ENCODE measurements around the gene MXI1. TPM values are rescaled to one million over a fixed set of nuclear protein-coding genes. Genes with fewer than 3 reads are reported as not detected.

MXI1 gene
- 48.1 TPM for total RNA-seq (ENCODE audit: unreplicated experiment)
- long read RNA-seq, partial matches to known transcripts, result 0 of 3 reads
- long read RNA-seq, other reads (novel, unspliced or antisense), result 1 of 3 reads

DNA sequence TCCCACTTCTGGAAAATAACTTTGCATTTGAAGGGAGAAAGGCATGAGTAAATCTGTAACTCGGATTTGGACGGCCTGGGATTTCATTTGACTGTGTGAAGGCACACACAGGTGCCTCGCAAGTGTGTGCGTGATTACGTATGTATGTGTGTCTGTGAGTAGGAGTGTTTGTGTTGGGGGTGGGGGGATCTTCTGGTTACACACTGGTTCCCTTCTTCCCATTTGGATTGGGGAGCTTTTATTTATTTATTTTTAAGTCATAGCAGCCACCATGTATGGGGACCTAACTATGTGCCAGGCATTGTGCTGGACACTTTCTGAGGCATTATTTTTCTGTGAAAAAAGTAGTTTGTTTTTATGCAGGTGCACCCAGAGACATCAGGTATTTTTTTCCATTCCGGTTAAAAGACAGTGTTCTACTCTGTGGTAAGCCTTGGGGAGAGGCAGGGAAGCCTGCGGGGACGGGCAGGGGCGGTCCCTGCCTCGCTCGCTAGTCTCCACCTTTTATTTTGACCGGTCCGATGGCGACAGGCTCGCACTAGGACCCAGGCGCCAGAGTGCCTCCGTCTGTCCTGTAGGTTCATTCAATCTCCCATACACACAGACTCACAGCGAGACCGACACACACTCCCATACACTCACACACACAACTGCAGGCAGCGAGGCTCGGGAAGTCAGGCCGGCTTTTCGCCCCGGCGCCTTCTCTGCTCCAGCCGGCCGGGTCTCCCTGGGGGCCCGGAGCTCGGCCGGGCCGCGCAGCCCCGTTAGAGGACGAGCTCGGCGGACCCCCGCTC, at the start of gene MXI1:
Gene MXI1 (plus strand): TSS at position 595 of the 794 bp plus-strand sequence. CDS start 204 bp downstream, outside the sequence.
- peak within 1 kb of the TSS; percentile 94 for H3K27ac Mint-ChIP-seq (ENCODE audit: unreplicated experiment)
- H3K4me1 Mint-ChIP-seq (ENCODE audit: low read depth, unreplicated experiment), result peaks cover 11% of the 10 kb centered on the region
- peaks cover 24% of the 10 kb centered on the region for H3K9me3 Mint-ChIP-seq (ENCODE audit: unreplicated experiment)
- H3K27me3 Mint-ChIP-seq (ENCODE audit: unreplicated experiment), result peaks cover 27% of the 10 kb centered on the region
- TF ChIP-seq, protein P1, sequence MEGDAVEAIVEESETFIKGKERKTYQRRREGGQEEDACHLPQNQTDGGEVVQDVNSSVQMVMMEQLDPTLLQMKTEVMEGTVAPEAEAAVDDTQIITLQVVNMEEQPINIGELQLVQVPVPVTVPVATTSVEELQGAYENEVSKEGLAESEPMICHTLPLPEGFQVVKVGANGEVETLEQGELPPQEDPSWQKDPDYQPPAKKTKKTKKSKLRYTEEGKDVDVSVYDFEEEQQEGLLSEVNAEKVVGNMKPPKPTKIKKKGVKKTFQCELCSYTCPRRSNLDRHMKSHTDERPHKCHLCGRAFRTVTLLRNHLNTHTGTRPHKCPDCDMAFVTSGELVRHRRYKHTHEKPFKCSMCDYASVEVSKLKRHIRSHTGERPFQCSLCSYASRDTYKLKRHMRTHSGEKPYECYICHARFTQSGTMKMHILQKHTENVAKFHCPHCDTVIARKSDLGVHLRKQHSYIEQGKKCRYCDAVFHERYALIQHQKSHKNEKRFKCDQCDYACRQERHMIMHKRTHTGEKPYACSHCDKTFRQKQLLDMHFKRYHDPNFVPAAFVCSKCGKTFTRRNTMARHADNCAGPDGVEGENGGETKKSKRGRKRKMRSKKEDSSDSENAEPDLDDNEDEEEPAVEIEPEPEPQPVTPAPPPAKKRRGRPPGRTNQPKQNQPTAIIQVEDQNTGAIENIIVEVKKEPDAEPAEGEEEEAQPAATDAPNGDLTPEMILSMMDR (IDR thresholded peaks at IDR 0.05; ENCODE audit: partially characterized antibody, unreplicated experiment), result no peak
- no peaks in the 10 kb centered on the region for H3K36me3 Mint-ChIP-seq (ENCODE audit: unreplicated experiment)
- DNase-seq, result peak; percentile 79
- H3K4me3 Mint-ChIP-seq (ENCODE audit: unreplicated experiment), result peak within 1 kb of the TSS; percentile 97

DNA sequence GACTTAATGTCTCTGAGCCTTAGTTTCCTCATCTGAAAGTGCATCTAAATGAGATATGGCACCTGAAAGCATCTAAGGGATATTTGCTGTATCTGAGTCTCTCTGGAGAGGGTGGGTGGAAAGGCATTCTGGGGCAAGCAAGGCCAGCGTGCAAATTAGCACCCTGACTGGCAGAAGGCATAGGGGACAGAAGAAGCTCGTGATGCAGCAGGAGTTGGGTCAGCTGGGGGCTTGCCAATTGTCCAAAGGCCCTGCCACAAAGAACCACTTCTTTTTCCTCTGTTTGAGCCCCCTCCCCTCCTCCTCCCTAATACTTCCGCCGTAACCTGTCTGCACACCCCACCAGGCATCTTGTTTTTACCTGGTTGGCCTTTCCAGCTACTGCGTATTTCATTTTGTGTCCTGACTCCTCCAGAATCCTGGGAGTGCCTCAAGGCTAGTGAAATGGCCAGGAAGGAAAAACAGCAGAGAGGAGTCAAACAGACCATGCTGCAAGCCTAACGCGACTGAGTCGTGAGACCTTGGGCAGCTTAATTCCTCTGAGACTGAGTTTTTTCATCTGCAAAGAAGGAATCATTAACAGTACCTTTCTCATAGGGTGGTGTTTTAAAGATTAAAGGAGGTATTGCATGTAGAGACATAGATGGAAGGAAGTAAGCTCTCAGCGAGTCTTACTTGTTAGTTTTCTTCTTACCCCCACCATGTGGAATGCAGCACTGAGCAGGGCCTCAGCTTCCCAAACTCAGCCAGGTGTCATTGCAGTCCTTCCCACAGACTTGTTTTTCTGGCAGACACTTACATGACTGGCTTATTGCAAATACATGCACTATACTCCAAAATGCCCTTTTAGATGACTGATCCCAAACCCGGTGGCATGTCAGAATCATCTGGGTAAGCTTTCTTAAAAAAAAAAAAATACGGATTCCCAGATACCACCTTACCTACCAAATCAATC, 49.1 kb upstream of the MXI1 start:
- no peaks in the 10 kb centered on the region for H3K9me3 Mint-ChIP-seq (ENCODE audit: unreplicated experiment)
- no peak overlapping the region for H3K27ac Mint-ChIP-seq (ENCODE audit: unreplicated experiment)
- H3K4me3 Mint-ChIP-seq (ENCODE audit: unreplicated experiment), result no peak overlapping the region
- no peak for DNase-seq
- H3K36me3 Mint-ChIP-seq (ENCODE audit: unreplicated experiment), result no peaks in the 10 kb centered on the region
- H3K27me3 Mint-ChIP-seq (ENCODE audit: unreplicated experiment), result peaks cover 2% of the 10 kb centered on the region
- H3K4me1 Mint-ChIP-seq (ENCODE audit: low read depth, unreplicated experiment), result peaks cover 6% of the 10 kb centered on the region
- TF ChIP-seq, protein P1 (IDR thresholded peaks at IDR 0.05; ENCODE audit: partially characterized antibody, unreplicated experiment), result no peak

DNA sequence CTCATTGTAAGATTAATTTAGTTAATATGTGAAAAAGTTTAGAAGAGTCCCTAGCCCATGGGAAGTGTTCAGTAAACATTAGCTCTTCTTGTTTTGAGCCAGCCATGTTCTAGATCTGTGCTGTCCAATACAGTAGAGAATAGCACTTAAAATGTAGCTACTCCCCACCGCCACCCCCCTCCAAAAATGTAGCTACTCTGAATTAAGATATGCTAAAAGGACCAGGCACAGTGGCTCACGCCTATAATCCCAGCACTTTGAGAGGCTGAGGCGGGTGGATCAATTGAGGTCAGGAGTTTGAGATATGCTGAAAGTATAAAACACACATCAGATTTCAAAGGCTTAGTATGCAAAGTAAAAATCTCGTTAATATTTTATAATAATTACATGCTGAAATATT, 47.3 kb upstream of the MXI1 start:
- no peaks in the 10 kb centered on the region for H3K36me3 Mint-ChIP-seq (ENCODE audit: unreplicated experiment)
- H3K9me3 Mint-ChIP-seq (ENCODE audit: unreplicated experiment), result no peaks in the 10 kb centered on the region
- peaks cover 3% of the 10 kb centered on the region for H3K27me3 Mint-ChIP-seq (ENCODE audit: unreplicated experiment)
- H3K4me1 Mint-ChIP-seq (ENCODE audit: low read depth, unreplicated experiment), result peaks cover 4% of the 10 kb centered on the region
- no peak for DNase-seq
- no peak overlapping the region for H3K27ac Mint-ChIP-seq (ENCODE audit: unreplicated experiment)
- no peak overlapping the region for H3K4me3 Mint-ChIP-seq (ENCODE audit: unreplicated experiment)
- TF ChIP-seq, protein P1 (IDR thresholded peaks at IDR 0.05; ENCODE audit: partially characterized antibody, unreplicated experiment), result no peak

DNA sequence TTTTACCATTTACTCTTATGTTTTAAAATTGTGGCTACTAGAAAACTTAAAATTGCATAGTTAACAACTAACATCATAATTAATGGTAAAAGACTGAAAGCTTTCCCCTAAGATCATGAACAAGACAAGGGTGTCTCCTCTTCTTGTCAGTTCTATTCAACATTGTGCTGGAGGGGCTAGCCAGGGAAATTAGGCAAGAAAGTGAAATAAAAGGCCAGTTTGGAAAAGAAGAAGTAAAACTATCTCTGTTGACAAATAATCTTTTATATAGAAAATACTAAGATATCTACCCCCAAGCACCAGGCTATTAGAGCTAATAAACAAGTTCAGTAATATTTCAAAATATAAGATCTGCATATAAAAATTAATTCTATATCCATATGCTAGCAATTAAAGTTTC, 46.9 kb upstream of the MXI1 start:
- DNase-seq, result no peak
- no peaks in the 10 kb centered on the region for H3K36me3 Mint-ChIP-seq (ENCODE audit: unreplicated experiment)
- no peaks in the 10 kb centered on the region for H3K9me3 Mint-ChIP-seq (ENCODE audit: unreplicated experiment)
- peaks cover 3% of the 10 kb centered on the region for H3K27me3 Mint-ChIP-seq (ENCODE audit: unreplicated experiment)
- H3K4me1 Mint-ChIP-seq (ENCODE audit: low read depth, unreplicated experiment), result peaks cover 2% of the 10 kb centered on the region
- TF ChIP-seq, protein P1 (IDR thresholded peaks at IDR 0.05; ENCODE audit: partially characterized antibody, unreplicated experiment), result no peak
- H3K27ac Mint-ChIP-seq (ENCODE audit: unreplicated experiment), result no peak overlapping the region
- H3K4me3 Mint-ChIP-seq (ENCODE audit: unreplicated experiment), result no peak overlapping the region

Data from glutamatergic neuron (in vitro differentiated cells).